DMS114 treated with DMSO at 0.1 percent for 48 hours (cell line): ENCODE data around the gene SLC23A1.
"Not testable (repeated sequence)": the region's sequence is repeated elsewhere in the genome, so short reads cannot be mapped to it uniquely, and the experiment has no call there.

Experiments used
- DNase-seq: peaks from one replicate; lab custom pipeline; 2025; ENCODE audit not compliant: unreplicated experiment; lab: John Stamatoyannopoulos, UW

Gene SLC23A1

DNA sequence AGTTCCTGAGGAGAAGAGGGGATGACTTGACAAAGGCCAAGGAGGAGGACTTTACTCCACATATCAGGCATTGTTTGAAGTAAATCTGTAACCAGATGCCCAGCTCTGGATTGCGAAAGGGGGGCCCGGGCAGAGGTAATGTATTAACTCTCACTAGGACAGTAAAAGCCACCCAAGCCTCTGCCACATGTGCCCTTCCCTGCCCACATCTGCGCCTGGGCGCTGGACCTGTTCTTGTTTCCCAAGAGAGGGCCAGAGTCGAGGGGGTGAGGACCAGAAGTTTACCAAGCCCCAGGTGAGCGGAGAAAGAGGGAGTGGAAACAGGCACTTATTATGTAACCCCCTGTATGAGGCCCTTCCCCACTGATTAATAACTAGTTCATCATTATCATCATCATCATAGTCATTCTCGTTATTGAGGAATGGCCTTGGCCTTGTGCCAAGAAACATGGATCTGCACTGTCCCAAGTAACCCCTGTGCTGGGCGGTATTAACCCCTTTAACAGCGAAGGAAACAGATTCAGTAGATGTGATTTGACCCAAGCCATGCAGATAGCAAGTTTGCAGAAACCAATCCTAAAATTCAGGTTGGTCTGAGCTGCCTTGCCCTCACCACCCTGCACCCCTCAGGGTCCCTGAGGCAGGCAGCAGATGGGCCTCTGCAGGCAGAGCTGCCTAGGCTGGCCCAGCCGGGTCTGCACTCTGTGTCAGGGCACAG lies at the start of gene SLC23A1:
Gene SLC23A1, minus strand, starts transcription at position 23 of the 718 bp plus-strand sequence. CDS start 44 bp downstream, outside the sequence.
- no peak for DNase-seq

DNA sequence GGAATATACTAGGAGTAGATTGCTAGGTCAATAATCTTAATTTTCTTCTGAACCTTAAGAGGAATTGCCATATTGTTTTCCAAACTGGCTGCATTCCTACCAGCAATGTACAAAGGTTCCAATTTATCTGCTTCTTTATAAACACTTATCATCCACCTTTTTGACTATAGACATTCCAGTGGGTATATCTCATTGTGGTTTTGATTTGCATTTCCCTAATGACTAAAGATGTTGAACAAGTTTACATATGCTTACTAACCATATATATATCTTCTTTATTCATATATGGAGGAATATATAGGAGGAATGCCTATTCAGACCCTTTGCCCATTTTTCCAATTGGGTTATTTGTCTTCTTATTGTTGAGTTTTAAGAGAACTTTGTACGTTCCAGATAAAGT lies 48.6 kb upstream of the SLC23A1 start:
- DNase-seq: no peak

DNA sequence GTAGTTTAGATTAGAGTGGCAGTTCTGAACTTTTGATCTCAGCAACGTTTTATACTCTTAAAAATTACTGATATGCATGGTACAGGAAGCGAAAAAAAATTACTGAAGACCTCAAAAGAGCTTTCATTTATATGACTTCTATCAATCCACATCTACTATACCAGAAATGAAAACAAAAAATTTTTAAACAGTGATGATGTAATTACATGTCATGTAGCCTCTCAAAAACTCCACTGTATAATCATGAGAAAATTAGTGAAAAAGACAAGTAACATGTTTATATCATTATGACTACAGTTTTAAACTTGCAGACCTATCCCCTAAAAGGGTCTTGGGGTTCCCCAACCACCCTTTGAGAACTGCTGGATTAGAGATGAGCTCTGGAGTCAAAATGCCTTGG lies 46.9 kb upstream of the SLC23A1 start:
- no peak for DNase-seq

DNA sequence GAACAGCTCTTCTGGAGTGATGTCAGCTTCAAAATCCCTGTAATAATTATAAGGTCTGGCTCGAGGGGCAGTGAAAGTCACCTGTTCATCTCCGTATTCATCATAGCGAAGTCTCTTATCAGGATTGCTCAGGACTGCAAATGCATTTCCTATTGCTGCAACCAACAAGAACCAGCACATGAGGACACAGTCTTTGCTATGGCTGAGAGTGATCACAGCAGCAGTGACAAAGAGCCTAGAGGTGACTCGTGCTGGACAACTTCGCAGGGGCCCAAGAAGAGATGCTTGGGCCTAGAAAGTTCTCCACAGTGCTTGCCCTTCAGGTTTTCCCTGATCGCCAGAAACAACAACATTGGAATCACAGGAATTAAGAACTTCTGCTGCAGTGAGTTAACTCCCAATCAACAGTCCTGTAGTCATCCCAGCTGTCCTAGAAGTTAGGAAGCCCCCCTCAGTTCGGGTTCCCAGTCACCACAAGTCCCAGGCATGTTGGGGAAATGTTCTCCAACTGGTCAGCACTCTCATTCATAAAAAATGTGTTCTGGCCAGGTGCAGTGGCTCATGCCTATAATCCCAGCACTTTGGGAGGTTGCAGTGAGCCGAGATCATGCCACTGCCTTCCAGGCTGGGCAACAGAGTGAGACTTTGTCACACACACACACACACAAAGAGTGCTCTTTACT lies 43.2 kb upstream of the SLC23A1 start:
- no peak for DNase-seq

DNA sequence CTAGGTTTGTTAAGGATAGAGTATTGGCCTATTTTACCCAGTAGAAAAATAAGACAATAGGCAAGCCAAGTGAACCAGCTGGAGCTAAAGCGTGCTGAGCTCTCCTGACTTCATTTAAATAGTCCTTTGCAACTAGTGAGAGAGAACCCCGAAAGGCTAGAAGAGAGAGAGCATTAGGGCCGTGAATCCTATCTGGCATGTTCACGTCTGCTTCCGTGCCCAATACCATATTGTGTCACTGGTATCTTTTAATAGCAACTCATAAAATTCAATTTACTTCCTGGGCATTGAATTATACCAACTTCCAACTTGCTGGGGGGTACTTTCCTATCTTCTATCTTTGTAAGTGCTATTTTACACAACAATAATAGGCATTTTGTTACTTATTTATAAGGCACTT lies 42.4 kb upstream of the SLC23A1 start:
- DNase-seq: no peak

DNA sequence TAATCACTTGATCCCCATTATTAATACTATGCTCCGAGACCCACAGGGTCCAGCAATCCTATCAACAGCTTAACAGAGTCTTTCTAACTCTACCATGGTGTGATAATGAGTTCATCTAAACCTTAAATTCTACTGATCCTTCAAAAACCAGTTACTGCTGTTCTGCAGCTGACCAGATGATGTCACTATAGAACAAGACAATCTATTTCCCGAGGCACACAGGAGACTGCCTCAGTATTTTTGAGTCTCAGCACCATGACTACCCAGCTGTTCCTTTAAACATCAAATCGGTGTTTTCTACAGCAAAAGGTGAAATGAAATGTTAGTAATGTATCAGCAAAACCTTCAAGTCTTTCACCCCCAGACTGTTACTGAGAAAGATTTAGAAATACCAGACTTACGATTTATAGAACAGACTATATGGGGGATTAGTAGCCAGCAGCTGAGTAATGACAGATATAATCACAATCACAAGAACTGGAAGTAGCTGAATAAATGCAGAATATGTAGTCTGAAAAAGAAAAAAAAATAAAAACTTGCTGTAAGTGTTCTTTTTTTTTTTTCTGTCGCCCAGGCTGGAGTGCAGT lies 39.3 kb upstream of the SLC23A1 start:
- peak; percentile 78 for DNase-seq

DNA sequence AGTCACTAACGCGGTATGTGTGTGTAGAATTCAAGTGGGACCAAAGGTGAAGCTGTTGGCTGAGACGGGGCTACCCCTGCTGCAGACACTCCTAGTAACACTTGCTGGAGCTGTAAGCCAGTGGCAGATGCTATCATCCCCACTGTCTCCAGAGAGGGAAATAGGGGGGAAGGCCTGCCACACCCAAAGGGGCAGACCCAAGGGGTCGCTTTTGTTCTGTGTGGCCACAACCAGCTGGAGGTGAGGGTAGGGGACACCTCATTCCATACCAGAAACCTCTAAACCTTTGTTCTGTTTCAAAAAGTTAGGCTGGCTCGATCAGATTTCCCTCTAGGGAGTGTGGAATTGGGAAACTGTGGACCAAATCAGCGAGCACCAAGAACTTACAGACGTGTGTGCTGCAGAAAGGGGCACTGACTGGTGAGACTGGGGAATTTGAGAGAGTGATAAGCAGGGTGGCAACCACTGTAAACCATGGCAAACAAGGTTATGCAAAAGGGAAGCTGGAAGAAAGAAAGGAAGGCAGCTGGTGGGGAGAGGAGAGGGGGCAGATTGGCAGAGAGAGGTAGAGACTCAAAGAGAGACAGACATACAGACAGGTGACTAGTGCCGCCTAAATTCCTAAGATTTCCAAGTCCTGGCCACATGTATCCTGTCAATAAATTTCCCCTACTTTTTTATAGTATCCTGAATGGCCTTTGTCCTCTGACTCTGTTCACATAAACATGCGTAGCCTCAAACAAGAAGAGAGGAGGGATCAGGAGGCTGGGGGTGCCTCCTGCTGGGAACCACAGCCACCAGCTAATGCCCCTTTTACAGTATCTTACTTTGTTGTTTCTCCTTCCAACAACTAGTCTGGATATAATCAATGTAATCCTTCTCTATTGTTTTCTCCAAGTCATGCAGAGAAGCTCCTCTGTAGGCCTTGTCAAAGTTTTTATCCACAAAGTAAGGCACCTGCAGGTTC lies 36.4 kb upstream of the SLC23A1 start:
- no peak for DNase-seq

DNA sequence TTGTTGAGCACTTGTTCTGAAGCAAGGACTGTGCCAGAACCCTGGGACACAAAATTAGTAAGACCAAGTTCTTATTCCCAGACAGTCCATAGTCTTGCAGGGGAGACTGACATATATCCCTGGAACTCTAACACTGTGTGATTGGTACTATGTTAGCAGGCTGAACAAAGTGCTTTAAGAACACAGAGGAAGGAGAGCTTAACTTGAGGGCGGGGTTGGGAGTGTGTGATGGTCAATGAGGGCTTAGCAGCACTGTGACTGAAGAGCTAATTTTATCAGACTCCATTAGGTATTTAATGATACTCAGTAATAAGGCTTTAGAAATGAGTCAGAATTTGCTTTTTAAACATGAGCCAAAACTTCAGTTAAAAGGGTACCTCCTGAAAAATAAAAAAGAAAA lies 35.7 kb upstream of the SLC23A1 start:
- DNase-seq: no peak

DNA sequence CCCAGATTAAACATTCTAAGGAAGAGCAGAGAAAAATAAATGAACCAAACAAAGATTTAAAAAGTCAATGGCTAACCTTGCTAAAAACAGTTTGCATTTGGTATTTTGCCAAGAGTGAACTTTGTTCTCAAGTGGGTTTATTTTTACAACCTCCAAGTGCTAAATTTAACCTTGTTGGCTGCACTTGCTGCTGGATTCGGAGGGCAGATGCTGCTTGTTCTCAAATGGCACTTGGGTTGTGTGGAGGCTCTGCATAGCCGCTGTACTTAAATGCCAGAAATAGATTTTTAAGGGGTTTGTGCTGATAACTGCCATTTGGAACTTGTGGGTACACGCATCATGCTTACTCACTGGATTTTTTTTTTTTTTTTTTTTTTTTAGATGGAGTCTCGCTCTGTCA lies 34.1 kb upstream of the SLC23A1 start:
- no peak for DNase-seq

DNA sequence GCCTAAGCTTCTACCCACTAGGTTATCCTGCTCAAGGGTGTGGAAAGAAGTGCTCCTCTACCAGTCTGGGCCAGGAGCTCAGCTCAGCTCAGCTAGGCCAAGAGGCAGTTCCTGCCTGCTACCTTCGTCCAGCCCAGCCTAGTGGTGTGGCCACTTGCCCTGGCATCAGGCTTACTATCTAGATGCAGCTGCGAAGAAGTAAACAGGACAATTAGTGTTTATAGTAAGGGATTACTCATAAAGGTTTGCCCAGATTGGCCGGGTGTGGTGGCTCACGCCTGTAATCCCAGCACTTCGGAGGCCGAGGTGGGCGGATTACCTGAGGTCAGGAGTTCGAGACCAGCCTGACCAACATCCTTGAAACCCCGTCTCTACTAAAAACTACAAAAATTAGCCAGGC lies 33.6 kb upstream of the SLC23A1 start:
- DNase-seq: no peak

DNA sequence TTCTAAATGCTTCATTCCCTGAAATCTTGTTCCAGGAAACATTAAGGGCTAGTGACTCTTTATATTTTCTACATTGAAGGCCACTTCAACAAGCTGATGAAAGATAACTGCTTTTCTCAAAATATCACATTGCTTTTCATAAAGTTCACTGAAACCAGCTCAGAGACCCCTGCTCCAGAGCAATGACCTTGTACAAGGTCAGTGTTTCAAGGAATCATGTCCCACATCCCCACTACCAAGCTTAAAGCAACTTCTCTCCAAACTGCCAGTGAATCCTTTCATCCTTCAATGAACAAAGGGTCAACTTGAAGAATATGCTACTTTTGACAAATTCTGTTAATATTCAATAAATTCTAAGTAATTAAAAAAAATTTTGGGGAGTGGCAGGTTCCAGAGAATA lies 32.8 kb upstream of the SLC23A1 start:
- no peak for DNase-seq

DNA sequence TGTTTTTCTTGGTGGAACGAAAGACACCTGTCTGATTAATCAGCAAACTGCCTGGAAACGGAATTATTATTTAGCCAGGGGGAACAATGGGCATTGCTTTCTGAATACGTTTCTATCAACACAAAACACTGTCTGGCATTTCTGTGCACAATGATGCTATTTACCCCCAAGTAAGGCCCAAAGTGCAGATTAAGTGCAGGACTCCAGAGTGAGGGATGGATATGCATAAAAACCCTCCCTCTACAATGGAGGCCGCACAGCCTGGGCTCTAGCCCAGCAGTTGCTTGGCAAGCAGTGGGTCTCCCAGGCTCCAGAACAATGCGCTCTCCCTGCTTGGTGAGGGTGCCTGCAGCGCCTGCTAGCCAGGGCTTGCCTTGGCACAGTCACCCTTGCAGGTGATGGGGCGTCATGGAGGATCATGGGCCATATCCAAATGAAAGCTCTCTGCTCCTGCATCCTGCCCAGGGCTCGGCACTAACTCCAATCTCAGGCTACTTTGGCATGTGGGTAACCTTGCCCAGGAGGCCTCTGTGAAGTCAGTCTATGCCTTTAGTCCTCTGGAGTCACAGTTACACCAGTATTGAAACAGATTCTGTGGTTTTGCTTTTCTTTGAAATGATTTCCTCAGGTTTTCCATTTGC lies 32.2 kb upstream of the SLC23A1 start:
- DNase-seq: no peak

DNA sequence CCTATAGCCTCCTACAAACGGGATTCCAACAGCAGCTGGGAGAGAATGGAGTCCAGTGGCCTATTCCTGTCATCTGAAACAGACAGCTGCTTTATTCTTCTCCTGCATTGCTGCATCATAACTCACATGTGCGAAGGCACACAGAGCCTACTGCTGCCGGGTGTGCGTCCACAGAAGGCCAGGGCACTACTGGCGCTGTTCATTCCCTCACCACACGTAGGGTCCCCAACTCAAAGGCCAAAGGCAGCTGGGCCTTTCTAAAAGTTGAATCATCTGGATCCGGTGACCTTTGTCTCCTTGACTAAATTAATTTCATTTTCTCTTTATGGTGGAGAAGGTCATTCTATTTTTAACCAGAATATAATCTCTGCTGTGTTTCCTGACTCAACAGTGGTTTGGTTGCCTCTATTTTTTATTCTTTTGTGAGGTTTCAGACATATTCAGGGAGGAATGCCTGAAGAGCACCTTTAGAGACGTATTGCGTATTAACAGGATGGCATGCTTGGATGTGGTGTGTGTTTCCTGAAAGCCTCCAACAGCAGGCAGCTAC lies 31.6 kb upstream of the SLC23A1 start:
- no peak for DNase-seq

DNA sequence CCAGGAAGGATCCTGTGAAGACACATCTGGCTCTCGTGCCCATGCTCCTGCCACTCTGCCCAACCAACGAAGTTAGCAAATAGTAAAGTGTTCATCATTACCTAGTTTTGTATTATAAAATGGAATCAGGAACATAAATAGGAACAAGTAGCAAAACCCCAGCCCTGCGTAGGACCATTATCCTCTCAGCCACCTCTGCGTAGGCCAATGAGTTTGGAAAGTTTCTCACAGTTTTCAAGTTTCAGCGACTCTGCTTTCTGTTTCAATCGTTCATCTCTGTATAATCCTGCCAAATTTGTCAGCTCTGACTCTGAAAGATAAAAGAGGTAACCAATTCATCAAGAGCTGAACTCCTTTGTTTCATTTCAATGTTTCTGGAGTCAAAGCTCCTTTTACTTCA lies 30.9 kb upstream of the SLC23A1 start:
- no peak for DNase-seq

DNA sequence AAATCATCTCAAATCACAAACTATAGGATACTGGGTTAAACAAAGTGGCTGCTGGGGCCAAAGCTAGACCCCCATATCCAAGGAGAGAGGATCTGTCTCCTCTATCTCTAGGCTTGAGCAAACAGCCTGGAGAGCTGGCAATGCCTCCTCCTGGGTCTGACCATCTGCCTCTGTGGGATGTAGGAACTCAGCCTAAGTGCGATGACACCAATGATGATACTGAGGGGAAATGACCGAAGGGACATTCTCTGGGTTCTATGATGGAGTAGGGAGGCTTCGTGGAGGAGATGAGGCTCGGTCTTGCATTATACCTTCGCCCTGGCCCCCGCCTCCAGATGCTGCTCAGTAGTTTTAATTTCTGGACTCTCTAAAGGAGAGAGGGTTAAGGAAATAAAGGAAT lies 30.1 kb upstream of the SLC23A1 start:
- DNase-seq: no peak

DNA sequence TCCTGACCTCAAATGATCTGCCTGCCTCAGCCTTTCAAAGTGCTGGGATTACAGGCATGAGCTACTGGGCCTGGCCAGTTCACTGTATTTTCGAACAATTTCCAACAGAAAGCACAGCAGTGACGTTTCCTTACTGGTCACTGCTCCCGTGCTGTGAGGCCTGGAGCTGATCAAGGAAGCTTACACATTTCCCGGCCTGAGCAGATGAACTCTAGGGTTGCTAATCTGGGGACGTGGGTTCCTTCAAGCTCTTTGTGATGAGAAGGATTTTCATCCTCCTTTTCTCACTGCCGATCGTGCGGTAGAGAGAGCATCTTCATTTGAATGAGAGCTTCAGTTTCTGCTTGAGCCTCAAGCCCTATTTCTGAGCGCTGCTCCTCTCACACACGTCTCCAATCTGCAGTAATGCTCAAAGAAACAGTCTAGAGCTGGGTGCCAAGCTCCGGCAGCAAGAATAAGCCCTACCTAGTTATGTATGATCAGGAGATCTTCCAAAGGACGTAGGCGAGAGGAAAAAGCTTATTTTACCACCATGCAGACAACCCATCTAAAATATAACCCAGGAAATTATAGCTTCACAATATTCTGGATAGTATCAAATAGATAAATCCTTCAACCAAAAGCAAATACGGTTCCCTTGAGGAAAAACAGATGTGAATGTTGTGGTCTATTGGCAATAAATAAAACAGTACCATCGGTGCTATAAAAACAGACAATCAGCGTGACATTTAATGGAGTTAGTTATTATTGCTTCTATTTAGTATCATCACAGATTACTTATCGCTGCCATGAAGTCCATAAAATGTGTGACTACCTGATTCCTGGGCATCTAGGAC lies 28.1 kb upstream of the SLC23A1 start:
- DNase-seq: no peak

DNA sequence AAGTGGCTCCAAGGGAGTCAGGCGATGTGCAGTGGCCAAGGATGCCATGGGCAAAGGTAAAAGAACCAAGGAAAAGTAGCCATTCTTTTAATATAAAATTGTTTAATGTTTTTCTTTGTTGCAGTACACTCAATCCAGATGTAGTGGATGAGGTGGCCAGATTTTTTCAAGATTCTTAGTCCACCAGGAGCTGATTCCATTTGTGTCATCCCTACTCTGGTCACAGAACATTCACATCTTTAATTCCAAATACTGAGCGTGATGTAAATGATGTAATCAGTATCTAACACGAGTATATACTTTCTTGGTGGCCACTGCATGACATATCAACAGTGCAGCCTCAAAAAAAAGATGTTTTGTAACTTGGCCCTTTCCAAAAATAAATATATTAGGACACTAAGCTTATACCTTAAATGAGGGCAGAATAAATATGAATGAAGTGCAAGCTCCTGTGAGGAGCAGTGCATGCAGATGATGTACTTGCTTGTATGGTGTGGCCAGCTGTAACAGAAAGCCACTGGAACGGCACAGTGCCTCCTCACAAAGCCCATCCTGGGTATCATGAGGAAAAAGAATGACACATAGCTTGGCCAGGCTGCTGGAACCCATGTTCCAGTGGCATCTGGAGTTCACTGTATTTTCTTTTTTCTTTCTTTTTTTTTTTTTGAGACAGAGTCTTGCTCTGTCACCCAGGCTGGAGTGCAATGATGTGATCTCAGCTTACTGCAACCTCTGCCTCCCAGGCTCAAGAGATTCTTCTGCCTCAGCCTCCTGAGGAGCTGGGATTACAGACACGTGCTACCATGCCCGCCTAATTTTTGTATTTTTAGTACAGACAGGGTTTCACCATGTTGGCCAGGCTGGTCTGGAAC lies 27.3 kb upstream of the SLC23A1 start:
- DNase-seq: no peak

DNA sequence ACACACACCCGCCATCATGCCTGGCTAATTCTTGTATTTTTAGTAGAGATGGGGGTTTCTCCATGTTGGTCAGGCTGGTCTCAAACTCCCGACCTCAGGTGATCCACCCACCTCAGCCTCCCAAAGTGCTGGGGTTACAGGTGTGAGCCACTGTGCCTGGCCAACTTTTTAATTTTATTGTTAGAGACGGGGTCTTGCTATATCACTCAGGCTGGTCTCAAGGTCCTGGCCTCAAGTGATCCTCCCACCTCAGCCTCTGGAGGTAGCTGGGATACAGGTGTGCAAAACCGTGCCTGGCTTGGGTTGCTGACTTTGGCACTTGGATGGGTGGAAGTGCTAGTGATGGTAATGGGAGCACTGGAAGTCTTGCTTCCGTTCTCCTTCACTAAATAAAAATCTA lies 26.0 kb upstream of the SLC23A1 start:
- not testable (repeated sequence) for DNase-seq

DNA sequence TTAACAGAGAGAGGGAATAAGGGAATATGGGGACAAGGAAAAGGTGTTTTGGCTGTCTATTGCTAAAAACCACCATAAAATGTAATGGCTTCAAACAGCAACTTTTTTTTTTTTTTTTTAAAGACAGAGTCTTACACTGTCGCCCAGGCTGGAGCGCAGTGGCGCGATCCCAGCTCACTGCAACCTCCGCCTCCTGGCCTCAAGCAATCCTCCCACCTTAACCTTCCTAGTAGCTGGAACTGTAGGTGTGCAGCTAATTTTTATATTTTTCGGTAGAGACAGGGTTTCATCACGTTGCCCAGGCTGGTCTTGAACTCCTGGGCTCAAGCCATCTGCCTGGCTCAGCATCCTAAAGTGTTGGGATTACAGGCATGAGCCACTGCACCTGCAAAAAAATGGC lies 25.1 kb upstream of the SLC23A1 start:
- DNase-seq: no peak
